HG03095 (cell line): ENCODE results near the gene DEK.
"Not testable (repeated sequence)": the region's sequence is repeated elsewhere in the genome, so short reads cannot be mapped to it uniquely, and the experiment has no call there.

ENCODE experiments used
- ATAC-seq: cut with Tn5 transposase; IDR thresholded peaks from one replicate; pipeline ENCODE4 v1.9.1; 2021; ENCODE audit warnings: moderate library complexity; ENCODE audit not compliant: unreplicated experiment

The DEK gene

DNA sequence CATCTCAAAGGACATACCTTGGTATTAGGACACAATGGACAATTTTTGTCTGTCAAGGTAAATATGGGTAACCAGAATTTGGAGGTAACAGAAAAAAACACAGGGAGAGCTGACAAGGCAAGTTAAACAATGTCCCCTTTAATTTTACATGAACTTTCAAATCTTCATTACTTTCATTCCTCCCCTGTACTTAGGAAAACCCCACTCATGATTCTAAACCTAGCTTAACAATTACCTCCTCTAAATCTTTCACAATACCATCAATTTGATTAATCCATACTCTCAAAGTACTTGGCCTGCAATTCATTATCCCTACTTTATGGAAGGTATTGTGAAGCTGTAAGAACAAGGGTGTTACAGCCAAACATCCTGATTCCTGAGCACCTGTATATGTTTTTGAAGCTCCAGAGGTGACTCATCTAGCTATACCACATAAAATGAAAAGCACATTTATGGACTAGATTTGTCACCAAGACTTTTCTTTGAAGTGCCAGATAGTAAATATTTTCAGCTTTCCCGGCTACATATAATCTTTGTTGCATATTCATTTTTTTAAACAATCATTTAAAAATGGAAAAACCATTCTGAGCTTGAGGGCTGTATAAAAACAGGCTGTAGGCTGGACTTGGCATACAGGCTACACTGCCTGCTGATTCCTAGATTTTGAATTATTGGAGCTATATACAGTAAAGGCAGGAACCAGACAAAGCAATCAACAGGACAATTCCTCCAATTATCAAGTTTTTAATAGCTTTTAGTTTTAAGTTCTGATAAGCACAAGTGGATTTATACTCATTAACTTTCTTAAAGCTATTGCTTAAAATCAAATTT is 22.9 kb downstream of the DEK start:
- ATAC-seq, result no peak

DNA sequence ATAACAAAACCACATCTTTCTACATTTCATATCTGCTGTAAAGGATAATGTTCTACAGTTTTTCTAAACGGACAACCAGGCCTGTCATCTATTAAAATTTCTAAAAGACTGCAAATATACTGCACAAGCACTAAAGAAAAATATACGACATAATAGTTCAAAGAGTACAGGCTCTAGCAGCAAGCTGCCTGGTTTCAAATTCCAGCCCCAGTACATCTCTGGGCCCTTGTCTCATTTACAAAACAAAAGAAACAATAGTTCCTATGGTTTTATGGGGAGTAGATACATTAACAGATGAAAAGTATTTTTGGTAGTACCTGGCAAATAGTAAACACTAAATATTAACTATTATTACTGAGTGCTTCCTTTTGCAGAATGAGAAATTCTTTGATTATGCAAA is 24.1 kb downstream of the DEK start:
- no peak for ATAC-seq

DNA sequence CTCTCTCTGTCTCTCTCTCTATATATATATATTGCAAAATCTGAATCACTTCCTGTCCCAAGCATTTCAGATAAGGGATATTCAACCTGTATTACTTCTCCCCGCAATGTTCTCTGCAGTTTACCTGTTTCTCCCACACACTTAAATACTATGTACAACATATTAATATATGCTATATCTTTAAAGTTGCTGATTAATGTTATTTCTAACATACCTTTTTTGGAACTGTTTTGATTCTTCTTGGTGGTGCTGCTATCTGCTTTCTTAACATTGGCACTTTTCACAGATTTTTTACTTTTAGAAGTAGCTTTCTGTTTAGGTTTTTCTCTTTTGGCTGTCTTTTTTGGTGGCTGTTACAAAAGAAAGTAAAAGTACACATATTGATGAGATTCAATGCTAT is 27.2 kb downstream of the DEK start:
- ATAC-seq, result no peak

DNA sequence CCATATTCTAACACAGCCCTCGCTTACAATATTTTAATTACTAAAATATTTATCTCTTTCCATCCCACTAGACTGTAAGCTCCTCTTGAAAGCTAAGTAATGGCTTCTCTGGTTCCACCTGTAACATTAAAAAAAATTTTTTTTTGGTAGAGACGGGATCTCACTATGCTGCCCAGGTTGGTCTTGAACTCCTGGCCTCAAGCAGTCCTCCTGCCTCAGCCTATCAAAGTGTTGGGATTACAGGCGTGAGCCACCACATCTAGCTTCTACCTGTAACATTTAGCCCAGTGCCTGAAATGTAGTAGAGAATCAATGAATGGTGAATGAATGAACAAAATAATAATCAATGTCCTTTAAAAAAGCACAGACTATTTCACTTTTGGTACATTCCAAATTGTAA is 28.8 kb downstream of the DEK start:
- no peak for ATAC-seq

DNA sequence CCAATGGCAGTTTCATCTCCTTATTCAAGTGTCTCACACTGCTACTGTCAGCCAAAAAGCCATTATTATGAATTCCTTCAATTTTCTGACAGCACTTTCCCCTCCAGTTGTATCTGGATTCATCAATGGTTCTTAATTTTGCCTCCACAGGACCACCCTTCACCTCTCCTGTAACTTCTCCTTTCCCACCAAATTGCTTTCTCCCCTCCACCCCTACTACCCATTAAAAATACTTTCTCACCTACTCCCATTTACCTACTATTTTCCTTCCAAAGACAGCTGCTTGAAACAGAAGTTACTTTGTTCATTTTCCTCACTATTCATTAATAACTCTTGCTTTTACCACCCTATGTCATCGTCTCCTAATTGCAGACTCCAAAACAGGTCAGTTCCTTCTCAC is 29.8 kb downstream of the DEK start:
- no peak for ATAC-seq

DNA sequence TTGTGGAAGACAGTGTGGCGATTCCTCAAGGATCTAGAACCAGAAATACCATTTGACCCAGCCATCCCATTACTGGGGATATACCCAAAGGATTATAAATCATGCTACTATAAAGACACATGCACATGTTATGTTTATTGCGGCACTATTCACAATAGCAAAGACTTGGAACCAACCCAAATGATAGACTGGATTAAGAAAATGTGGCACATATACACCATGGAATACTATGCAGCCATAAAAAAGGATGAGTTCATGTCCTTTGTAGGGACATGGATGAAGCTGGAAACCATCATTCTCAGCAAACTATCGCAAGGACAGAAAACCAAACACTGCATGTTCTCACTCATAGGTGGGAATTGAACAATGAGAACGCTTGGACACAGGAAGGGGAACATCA is 30.6 kb downstream of the DEK start:
- ATAC-seq, result not testable (repeated sequence)

DNA sequence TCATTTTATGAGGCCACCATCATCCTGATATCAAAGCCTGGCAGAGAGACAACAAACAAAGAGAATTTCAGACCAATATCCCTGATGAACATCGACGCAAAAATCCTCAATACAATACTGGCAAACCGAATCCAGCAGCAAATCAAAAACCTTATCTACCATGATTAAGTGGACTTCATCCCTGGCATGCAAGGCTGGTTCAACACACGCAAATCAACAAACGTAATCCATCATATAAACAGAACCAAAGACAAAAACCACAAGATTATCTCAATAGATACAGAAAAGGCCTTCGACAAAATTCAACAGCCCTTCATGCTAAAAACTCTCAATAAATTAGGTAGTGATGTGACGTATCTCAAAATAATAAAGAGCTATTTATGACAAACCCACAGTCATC is 32.5 kb downstream of the DEK start:
- not testable (repeated sequence) for ATAC-seq

DNA sequence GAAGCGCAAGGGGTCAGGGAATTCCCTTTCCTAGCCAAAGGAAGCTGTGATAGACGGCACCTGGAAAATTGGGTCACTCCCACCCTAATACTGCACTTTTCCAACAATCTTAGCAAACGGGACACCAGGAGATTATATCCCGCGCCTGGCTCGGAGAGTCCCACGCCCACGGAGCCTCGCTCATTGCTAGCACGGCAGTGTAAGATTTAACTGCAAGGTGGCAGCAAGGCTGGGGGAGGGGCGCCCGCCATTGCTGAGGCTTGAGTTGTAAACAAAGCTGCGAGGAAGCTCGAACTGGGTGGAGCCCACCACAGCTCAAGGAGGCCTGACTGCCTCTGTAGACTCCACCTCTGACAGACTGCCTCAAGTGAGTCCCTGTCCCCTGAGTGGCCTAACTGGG is 35.7 kb downstream of the DEK start:
- not testable (repeated sequence) for ATAC-seq

DNA sequence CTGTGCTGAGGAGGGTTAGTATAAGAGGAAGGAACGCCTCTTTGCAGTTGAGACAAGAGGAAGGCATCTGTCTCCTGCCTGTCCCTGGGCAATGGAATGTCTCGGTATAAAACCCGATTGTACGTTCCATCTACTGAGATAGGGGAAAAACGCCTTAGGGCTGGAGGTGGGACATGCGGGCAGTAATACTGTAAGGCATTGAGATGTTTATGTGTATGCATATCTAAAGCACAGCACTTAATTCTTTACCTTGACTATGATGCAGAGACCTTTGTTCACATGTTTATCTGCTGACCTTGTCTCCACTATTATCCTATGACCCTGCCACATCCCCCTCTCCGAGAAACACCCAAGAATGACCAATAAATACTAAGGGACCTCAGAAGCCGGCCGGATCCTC is 37.2 kb downstream of the DEK start:
- not testable (repeated sequence) for ATAC-seq

DNA sequence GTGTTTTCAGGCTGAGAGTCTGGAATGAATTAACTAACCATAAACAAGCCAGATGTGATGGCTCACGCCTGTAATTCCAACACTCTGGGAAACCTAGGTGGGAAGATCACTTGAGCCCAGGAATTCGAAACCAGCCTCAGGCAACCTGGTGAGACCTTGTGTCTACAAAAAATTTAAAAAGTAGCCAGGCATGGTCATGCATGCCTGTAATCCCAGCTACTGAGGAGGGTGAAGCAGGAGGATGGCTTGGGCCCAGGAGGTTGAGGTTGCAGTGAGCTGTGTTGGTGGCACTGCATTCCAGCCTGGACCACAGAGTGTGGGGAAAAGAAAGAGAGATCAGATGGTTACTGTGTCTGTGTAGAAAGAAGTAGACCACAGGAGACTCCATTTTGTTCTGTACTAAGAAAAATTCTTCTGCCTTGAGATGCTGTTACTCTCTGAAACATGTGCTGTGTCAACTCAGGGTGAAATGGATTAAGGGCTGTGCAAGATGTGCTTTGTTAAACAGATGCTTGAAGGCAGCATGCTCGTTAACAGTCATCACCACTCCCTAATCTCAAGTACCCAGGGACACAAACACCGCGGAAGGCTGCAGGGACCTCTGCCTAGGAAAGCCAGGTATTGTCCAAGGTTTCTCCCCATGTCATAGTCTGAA is 37.8 kb downstream of the DEK start:
- ATAC-seq, result not testable (repeated sequence)

DNA sequence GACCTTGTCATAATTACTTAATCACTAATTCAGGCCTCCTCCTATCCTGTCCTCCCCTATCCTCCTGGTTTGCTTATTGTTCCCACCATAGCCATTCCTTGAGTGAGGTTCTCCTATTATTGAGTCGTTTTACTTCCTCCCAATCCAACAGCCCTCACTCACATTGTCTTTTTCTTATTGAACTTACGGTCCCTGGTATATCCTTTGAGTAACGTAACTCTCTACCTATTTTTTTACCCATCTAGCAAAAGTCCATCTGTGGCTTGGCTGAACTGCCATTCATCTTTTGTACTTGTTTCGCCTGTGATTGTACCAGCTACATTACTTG is 43.1 kb downstream of the DEK start:
- ATAC-seq, result no peak

DNA sequence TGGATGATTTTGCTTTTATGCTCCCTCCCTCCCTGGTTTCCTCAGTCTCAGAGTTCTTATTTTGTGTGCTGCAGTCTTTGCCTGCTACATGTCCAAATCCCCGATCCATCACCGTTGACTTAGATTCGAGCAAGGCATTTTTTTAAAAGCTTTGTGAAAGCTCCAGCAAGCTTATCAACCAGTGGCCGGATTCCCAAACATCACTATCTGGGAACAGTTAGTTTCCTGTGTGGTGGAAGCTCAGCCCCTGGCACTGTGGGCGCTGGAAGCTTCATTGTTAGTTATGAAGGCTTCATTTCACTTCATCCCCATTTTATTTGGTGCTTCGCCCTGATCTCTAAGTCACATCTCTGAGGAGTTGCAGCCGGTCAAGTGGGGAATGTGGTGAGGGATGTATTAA is 44.7 kb downstream of the DEK start:
- ATAC-seq, result no peak

DNA sequence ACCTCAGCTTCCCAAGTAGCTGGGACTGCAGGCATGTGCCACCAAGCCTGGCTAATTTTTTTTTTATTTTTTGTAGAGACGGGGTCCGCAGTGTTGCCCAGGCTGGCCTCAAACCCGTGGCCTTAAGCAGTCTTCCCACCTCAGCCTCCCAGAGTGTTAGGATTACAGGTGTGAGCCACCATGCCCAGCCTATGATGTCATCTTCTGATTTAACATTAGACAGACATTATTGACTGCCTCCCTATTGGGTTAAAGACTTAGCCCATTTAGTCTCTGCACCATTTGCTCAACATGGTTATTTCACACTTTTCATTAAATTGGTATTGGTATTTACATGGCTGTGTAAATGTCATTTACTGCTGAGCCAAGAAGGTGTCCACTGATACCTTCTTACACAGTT is 46.1 kb downstream of the DEK start:
- no peak for ATAC-seq

DNA sequence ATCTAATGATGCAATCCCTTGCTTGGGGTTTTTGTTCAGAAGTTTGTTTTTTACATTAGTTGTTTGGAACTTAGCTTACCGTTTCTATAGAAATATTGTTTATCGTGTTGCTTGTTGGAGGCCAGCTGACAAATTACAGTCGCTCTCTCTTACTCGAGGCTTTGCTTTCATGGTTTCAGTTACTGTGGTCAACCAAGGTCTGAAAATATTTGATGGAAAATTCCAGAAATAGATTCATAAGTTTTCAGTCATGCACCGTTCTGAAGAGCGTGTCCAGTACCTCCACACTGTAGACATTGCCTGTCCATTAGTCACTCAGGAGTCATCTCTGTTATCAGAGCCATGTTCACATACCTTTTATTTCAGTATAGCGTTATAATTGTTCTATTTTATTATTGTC is 47.9 kb downstream of the DEK start:
- ATAC-seq, result no peak

DNA sequence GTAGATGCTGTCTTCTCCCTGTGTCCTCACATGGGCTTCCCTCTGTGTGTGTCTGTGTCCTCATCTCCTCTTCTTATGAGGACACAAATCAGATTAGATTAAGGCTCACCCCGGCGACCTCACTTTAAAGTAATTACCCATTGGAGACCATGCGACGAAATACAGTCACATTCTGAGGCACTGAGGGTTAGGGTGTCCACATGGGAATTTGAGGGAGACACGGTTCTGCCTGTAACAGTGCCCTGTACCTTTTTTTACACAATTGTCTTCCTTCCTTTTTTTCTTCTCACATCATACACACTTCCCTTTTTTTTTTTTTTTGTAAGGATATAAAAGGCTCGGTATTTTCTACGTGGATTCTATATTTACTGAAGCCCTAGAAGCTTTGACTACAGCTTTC is 48.9 kb downstream of the DEK start:
- no peak for ATAC-seq

DNA sequence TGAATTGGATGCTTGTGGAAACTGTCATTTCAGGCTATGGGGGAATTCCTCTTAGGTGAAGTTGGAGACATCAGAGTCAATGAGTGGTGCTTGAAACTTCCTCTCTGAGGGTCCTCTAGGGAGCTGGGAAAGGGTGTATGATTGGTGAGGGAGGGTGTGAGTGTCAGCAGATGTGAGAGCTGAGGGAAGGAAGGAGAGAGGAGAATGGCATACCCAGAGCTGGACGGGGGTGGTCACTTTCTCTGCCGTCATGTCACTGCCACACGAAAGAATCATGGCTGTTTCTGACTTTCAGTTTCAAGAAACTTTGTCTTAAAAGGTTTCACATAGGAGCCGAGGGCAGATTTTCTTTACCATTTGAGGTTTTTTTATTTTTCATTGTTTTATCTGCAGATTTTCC is 50.3 kb downstream of the DEK start:
- no peak for ATAC-seq

DNA sequence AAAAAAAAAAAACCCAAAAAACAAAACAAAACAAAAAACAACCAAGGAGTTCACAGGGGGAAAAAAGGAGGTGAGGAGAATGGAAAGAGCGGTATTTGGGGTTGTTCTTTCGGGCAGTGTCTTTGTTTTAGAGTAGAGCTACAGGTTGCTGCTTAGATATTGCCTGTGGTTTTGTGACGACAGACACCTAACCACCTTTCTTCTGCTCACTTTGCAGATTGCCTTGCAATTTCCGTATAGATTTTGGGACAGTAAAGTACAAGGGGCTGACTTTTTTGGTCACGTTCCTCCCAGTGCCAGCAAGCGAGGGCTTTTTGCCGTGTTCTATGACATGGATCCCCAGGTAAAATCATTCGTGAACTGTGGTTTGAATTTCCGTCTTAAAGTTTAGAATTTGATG is 50.9 kb downstream of the DEK start:
- ATAC-seq, result no peak

DNA sequence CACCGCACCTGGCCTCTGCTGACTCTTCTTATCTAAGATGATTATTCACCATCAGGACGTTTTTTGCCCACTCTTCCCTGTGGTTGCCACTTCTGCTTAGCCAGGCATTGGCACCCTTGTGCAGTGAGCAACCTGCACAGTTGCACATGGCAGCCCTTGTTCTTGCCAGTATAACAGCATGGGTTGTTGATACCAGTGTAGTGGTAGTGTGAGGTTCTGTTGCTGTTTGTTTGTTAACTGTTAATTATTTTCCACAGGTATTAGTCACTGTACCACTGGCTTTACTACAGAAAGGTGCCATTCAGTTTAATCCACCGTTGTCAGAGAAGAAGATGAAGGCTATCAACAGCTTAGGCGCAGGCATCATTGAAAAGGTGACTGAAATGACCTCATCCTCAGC is 52.1 kb downstream of the DEK start:
- ATAC-seq, result no peak

DNA sequence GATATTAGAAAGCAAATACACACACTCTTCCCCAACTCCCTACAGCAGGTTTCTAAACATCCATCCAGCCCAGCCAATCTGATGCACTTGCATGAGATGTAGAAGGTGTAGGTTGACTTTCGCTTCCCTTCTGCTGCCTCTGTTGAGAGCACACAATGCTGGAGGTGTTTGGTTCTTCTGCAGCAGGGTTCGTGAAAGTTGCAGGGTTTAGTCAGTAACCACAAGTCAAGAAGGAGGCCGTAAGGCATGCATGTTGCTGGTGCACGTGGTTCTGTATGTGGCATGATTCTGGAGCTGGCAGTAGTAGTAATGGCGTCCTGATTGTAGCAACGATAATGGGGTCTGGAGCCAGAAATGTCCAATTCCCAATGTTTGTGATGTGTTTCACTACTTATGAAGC is 53.0 kb downstream of the DEK start:
- ATAC-seq, result peak; percentile 93

DNA sequence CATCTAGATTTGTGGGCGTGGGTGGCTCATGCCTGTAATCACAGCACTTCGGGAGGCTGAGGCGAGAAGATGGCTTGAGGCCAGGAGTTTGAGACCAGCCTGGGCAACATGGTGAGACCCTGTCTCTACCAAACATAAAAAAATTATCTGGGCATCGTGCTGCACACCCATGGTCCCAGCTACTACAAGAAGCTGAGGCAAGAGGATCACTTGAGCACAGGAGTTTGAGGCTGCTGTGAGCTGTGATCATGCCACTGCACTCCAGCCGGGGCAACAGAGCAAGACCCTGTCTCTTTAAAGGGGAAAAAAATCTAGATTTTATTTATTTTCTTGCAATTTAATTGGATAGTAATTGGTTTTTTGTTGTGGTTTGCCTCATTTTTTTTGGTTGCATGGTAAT is 53.6 kb downstream of the DEK start:
- no peak for ATAC-seq

DNA sequence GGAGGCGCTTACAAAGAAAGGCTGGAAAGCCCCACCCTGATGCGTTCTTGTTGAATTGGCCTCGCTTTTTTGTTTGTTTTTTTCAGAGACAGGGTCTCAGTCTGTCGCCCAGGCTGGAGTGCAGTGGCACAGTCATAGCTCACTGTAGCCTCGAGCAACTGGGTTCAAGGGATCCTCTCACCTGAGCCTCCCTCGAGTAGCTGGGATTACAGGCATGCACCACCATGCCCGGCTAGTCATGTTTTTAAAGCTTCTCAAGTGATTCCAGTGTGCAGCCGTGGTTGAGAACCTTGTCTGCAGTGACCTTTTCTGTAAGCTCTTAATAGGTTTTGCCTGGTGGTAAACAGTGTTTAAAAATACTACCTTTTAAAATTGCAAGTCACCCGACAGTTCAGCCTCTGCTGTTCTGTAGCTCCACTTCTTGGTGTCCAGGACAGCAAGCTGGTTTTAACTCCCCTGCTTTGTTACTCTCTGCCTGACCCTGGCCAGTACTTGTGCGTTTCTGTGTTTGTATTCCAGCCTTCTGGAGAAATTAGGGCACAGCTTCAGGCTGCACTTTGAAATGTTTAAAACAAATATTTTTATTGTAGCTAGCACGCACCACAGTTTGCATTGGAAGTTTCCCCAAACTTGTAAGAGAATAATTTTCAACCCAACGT is 54.7 kb downstream of the DEK start:
- no peak for ATAC-seq

DNA sequence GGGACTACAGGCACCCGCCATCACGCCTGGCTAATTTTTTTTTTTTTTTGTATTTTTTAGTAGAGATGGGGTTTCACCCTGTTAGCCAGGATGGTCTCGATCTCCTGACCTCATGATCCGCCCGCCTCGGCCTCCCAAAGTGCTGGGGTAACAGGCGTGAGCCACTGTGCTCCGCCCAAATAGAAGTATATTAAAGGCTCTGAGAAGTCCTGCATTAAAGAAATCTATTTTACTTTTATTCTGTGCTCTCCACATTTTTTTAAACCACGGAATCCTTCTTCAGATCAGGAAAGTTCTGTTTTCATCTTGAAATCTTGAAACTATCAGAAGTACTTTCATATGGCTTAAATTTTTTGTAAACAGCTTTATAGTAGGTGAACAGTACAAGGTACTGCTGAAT is 55.6 kb downstream of the DEK start:
- not testable (repeated sequence) for ATAC-seq
